CD4-positive, alpha-beta T cell treated with Interleukin-21 for 1 hour (primary cell): ENCODE results near the gene CELSR1.

Experiments
- DNase-seq: peaks from one replicate; pipeline ENCODE4 v3.0.0-alpha.2; 2020

CELSR1 gene

DNA sequence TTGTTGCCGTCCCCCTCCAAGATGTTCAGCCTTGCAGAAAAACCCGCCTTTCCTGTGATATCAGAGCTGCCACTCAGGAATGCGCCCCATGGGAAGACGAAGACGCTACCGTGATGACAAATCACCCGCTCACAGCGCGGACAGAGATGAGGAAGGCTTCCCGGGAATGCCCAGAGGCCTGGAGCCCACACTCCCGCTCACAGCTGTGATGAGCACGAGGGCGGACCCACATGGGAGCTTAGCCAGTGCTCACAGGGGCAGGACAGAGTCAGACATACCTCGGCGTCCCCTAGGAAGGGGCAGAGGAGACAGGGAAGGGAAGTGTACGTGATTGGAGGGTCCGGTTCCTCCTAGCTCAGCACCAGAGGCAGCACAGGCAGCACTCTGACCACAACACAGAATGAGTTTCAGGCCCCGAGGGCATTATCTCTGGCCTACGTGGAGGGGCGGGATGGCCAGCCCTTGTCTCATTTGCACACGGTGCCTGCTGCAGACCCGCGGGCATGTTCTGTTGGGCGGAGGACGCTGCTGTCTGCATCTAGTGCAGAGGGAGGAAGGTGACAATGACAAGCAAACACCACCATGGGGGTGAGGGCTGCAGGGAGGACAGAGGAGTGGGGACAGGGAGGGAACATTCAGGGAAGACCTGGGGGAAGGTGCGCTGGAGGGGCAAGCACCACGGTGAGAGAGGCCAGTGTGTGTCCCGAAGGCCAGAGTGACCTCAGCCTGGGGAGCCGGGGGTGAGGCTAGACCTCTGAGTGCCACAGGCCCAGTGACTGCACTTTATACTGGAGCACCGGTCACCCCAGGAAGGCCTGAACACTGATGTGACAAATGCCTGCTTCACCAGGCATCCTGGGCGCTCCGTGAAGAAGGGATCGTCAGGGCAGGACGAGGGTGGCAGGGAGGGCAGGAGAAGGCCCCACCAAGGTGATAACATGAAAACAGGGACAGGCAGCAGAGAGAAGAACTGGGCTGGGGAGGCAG, 79.6 kb downstream of the CELSR1 start:
- DNase-seq: no peak

DNA sequence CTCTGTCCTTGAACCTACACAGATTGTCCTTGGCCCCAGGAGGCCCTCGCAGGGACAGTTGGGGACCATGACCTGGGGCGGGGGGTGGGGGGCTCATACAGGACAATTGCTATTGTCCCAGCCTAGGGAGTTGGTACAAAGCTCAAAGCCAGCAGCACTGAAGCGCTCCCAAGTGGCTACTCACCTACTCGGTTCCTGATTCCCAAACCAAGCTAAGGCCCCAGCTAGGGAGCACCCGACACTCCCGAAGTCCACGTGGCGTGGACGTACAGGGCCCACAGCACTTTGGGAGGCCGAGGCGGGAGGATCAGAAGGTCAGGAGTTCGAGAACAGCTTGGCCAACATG, 80.6 kb downstream of the CELSR1 start:
- DNase-seq: no peak

DNA sequence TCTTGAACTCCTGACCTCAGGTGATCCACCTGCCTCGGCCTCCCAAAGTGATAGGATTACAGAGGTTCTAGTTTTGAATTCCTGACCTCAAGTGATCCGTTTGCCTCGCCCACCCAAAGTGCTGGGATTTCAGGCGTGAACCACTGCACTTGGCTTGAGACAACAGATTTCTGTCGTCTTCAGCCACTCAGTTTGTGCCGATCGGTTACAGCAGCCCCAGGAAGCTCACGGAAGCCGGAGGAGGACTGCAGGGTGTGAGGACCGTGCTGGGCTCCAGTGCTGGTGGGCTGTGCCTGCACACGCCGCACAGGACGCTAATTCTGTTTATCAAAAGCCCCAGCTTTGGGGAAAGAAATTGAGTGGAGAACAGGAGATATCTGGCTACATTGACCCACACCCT, 82.0 kb downstream of the CELSR1 start:
- DNase-seq: no peak

DNA sequence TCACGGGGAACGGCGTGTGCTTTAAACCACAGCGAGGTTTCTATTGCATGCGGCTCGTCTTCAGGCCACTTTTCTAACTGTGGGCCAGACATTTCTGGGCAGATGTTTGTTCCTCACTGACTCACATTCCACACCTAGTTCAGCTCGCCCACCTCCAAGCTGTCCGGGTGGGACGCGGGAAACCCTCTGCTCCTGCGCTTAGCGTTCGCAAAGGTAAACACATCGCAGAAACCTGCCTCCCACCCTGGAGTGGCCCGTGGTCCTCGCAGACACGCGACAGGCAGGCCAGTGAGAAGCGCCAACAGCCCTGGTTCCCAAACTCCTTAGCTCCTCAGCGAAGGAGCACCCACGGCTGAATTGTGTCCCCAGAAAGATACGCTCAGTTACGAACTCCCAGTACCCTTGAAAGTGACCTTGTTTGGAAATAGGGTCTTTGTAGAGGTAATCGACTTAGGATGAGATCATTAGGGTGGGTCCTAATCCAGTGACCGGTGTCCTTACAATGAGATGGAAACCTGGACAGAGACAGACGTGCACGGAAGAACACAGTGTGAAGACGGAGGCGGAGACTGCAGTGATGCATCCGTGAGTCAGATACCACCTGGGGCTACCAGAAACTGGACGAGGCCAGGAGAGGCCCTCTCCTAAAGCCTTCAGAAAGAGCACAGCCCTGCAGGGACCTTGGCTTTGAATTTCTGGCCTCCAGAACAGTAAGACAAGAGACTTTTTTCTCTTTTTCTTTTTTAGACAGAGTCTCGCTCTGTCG, 82.7 kb downstream of the CELSR1 start:
- no peak for DNase-seq

DNA sequence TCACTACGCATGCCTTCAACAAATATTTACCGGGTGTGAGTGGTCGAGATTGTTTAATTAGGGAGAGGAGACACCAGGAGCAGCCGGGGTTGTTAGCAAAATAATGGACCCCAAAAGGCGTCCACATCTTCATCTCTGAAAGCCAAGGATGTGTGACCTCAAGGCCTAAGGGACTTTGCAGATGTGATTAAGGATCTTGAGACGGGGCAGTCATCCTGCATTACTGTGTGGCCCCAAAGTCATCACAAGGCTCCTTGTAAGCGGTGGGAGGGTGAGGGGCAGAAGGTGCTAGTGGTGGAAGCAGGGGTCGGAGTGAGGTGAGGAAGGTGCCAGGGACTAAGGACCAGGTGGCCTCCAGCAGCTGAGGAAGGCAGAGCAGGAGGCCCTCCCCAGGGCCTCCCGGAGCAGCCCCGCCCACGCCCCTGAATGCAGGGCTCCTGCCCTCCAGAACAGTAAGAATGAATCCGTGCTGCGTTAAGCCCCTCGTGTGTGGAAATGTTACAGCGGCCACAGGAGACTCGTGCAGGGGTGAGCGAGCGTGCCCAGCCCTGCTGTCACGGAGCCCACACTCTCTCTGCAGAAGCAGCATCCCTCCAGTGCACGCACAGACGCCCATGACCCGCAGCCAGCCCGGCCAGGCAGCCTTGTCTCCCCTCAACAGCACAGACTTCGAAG, 83.5 kb downstream of the CELSR1 start:
- DNase-seq: no peak

DNA sequence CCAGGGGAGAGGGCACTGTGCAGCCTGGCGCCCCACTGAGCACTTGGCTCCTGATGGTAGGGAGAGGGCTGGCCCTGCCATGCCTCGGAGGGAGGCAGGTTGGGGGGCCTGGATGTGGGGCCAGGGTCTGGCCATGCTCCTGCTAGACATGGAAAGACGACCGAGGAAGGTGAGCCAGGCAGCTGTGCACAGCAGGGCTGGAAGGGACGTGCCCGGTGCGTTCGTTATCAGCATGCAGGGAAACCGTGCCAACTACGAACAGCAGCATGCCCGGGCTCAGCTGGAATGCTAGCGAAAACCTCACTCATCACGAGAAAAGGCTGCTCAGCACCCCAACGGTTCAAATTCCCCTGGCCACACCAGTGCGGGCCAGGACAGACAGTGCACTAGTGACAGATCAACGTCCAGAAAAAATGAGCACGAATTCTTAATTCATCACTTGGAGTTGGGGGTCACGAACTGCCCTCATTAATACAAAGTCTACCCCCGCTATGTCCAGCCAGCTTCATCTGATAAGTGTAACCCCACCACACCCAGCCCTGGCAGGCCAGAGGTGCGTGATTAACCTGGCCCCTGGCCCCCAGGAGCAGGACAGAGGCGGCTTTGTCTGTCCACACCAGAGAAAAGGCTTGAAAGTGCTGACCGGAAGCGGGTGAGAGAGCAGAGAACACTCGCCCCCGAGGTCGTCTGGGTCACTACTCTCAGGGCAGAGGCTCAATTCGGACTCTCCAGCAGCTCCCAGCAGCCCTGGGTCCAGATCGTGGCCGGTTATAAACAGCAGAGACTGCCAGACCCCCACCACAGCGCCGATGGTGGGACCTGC, 84.2 kb downstream of the CELSR1 start:
- no peak for DNase-seq

DNA sequence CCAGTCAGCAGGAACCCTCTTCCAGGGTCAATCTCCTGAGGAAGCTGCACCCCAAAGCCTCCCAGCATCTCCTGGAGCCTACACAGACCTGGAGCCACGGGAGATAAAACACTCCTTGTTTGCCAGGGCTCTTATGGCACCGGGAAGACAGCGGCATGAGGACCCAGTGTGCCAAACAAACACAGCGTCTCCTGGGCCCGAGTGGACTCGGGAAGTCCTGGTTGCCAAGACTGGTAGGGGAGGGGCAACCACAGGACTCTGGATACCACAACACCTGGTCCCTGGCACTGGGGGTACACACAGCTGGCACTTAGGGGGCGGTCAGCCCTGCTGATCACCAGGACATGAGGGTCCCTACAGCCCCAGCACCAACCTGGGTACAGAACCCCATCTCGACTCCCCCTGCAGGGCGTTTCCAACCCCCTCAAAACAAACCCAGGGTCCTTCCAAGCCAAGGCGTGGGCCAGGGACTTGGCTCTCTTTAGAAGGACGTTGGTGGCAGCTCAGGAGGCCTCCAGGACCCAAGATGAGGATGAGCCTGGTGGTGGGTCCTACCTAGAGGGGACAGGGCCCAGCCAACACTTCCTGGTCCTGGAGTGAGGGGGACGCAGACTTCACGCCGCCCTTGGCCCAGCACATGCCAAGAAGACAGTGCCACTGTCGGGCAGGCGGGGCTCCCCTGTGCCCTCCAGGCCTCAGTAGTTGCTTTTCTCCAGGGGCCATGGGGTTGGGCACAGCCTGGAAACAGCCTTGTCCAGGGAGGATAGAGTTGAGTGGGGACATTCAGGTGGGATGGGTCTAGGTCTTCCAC, 85.0 kb downstream of the CELSR1 start:
- DNase-seq: no peak

DNA sequence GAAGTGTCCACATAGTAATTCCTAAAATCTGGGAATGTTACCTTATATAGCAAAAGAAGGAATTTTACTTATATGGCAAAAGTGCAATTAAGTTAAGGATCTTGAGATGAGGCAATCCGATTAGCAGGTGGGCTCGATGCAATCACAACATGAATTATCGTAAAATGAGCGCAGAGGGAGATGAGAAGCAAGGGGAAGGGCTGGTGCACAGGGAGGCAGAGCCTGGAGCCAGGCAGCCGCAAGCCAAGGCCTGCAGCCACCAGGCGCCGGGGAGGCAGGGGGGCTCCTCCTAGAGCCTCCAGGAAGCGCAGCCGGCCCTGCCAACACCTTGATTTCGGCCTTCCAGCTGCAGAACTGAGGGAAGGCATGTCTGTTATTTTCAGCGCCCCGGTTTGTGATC, 85.7 kb downstream of the CELSR1 start:
- DNase-seq: no peak

DNA sequence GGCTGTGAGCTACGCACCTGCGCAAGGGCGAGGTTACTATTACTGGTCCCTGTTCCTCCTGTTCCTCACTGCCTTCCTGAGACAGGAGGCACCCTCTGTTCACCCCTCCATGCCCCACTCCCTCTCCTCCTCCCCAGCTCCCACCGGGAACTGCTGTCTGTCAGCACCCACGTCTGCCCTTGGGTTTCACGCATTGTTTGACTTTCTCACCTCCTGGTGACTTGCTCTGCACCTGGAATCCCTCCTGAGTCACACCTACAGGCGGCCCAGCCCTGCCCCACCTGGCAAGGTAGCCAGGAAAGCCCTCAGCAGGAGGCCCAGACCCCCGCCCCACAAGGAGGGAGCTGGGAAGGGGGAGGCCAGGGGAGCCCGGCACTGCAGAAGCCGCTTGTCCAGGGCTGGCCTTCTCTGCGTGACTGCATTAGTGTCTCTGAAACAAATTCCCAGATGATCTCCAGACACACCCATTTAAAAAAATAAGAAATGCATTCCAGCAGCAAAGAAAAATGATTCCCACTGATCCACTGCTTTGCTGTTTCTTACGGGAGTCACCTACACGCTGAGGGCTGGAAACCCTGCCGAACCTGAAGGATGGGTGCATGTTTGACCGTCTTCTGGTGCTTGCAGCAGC, 86.4 kb downstream of the CELSR1 start:
- no peak for DNase-seq

DNA sequence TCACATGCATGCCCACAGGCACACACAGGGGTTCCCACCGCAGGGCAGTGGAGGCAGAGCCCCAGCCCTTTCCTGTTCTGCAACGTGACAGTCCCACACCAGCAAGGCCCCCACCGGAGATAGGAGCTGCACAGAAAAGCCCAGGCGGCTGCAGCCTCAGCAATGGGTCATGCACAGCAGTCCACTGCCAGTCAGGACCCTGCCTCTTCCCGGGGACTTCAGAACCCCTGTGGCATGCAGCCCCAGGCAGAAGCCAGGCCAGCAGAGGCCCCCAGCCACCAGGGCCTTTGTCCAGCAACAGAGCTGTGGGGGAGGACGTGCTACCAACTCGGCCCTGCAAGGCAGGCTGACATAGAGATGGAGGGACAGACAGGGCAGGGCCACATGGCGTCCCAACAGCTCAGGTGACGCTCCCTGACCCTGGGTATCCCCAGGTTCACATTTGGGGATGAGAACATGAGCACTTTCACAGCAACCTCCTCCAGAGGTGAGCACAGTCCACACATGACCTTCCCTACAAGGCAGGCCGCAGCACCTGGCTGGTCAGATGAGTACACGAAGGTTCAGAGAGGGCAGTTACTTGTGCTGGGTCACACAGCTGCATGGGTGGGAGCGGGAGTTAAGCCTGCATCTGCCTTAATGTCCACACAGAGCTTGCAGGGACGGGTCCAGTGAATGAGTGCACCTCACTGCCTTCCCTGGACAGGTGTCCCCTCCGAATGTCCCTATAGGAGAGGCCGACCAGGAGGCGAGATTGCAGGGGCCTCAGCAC, 87.3 kb downstream of the CELSR1 start:
- DNase-seq: no peak

DNA sequence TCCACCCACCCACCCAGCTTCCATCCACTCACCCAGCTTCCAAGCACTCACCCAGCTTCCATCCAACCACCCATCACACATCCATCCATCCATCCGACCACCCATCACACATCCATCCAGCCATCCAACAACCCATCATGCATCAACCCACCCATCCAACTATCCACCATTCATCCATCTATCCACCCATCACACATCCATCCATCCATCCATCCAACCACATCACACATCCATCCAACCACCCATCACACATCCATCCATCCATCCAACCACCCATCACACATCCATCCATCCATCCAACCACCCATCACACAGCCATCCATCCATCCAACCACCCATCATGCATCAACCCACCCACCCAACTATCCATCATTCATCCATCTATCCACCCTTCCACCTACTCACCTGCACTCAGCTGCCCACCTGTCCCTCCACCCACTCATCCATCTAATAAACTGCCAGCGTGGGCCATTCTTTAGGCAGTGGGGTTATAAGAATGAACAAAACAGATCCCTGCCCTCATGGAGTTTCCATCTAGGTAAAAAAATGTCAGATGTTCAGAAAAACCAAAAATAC, 88.2 kb downstream of the CELSR1 start:
- no peak for DNase-seq

DNA sequence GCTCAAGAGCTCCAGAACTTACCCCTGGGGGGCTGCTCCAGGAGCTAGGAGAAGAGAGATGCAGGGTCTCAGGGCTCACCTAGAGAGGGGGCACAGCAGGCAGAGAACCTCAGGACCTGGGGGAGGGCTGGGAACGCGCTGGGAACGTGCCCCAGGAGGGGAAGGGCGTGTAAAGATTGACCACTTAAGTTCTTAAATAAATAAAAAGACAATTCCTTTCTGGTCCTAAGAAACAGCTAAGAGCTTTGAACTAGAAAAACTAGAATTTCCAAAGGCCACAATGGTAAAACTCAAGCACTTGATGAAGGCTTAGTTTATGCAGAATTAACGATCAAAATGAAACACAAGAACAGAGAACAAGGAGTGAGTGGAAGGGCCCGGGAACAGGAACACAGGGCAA, 89.1 kb downstream of the CELSR1 start:
- DNase-seq: no peak

DNA sequence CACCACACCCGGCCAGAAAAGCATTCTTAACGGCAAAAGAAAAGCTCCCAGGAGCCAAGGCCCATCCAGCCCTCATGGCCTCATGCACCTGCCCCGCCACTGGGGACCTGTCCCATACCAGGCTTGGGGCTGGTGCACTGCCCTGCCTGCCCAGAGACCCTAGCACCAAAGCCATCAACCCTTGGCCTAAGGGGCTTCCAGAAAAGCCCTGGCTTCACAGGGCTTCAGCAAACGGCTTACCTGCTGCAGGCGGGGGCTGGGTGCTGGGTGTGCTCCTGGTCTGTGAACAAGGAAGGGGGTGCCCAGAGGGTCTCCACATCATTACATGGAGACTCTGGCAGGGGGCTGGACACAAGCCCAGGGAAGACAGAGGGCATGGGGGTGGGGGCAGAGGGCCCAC, 89.5 kb downstream of the CELSR1 start:
- DNase-seq: no peak

DNA sequence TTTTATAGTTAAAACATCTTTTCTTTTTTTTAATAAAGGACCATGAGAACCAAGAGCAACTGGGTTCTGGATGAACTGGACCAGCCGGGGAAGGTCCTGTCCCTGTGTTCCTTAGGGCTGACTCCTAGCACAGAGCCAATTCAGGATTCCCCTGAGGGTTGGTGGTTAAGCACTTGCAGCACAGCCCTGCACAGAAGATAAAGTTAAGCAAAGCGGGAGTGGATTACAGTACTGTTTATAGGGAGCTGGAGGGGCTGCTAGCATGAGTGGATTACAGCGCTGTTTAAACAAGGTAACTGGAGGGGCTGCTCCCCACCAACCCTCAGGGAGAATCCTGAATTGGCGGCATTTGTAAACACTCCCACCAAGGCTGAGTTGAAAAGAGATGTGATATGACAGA, 90.6 kb downstream of the CELSR1 start:
- DNase-seq: no peak

DNA sequence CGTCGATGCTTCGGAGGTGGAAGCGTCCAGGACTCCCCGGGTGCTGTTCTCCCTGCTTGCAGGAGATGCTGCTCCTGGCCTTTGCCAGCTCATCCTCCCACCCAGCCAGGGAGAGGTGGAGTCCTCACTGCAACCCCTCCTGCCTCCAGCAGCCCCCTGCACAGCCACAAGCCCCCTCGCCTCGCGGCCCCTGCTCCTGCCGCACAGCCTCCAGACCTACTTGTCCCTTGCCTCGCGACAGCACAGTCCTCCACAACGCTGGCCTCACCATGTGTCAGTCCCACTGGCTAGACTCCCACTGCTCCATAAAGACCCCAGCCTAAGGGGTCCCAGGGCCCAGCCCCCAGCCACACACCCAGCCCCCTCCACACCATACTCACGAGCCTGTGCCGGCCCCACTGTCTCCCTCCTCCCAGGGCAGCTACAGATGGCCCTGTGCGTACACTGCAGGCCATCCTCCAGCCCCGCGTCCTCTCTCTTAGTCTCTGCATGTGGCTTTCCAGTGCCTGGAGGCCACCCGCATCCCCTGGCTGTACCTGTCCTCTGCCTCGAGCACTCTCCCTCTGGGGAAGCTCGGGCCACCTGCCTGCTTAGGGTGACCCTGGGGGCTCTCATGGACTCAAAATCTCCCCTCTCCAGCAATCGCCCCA, 91.5 kb downstream of the CELSR1 start:
- no peak for DNase-seq

DNA sequence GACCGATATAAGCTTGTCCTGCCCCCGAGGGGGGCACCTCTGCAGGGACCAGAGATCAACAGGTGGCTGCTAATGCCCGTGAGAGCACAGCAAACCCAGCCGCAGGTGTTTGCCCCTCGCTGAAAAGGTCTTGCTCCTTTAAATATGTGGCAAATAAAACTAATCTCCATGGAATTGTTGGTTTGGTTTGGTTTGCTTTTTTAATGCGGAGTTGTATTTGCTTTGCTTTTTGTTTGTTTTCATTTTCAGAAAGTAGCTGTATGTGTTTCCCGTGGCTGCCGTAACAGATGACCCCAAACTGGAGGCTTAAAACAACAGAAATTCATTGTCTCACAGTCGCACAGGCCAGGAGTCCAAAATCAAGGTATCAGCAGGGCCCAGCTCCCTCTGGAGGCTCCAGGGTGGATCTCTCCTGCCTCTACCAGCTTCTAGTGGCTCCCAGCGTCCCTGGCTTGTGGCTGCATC, 93.0 kb downstream of the CELSR1 start:
- no peak for DNase-seq

DNA sequence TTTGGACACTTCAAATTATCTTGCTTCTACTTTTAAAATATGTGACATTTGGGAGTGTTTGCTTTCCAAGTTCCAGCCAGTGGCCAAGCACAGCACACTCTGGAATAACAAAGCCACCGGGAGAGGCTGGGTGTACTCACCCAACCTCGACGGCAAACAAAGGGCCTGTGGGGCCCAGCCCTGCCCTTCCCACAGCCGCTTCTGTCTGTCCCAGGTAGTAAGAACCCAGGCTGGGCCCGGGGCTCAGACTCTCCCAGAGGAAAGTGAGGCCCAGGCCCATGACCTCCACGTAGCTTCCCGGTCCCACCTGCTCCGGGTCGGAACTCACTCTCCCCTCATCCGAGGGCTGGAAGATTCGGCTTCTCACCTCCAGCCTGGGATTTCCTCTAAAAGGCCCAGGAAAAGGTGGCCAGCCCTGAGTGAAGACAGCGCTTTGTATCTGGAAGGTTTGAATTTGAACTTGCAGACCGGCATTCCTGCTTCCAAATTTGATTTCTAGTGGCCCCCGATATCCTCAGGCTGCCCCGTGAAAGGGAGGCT, 93.5 kb downstream of the CELSR1 start:
- no peak for DNase-seq

DNA sequence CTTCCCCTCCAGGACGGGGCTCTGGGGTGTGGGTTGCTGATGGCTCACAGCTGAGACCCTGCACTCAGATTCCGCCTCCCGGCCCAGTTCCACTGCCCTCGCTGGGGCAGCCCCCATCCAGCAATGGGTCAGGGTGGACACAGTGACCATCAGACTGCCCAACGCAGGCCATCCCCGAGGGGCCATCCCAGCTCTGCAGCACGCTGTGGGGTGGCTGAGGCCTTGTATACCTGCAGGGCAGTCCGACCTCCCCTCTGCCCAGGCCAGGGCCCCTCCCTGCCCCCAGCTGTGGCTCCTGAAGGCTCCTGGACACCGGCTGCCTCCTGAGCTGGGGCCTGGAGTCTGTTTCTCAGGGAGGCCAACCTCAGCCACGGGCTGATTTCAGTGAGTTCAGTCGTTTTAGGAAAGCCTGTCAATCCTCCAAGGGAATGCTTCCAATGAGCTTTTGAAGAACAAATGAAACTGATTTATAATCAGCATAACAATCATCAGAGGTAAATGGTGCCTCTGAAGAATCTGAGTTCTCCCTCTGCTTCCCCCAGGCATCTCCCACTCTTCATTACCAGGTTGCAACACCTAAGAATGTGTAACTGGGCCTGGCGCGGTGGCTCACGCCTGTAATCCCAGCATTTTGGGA, 95.1 kb downstream of the CELSR1 start:
- DNase-seq: no peak
